ENCODE data around the gene BABAM1.
A peak's percentile ranks its signal among the peaks of the same experiment; 100 is the strongest.

The BABAM1 gene

DNA sequence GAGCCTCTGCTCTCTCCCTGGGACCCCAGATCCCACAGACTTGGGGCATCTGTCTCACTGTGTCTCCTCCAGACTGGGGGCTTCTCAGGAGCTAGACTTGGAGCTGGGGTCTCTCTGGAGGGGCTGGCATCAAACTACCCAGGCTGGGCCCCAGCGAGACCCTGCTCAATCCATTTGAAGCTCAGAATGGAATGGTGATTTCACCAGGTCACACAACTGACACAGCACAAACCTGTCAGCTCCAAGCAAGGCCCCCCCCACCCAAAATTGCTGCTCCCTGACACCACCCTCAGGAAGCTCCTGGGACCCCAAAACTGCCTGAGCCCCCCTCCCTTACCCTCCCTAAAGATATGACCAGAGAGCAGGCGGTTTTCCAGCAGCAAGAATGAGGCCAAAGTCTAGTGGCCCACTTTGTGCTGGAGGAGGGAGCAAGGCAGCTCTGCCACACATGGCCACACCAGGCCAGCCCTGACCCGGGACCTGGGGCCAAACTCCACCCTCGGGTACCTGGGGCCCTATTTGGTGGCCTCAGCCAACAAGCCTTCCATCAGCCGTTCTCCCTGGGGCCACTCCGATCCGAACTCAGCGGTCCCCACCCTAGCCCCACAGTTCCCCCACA is 23.9 kb upstream of the BABAM1 start:
- no peak for DNase-seq (ENCODE audit: low read depth, low spot score)

DNA sequence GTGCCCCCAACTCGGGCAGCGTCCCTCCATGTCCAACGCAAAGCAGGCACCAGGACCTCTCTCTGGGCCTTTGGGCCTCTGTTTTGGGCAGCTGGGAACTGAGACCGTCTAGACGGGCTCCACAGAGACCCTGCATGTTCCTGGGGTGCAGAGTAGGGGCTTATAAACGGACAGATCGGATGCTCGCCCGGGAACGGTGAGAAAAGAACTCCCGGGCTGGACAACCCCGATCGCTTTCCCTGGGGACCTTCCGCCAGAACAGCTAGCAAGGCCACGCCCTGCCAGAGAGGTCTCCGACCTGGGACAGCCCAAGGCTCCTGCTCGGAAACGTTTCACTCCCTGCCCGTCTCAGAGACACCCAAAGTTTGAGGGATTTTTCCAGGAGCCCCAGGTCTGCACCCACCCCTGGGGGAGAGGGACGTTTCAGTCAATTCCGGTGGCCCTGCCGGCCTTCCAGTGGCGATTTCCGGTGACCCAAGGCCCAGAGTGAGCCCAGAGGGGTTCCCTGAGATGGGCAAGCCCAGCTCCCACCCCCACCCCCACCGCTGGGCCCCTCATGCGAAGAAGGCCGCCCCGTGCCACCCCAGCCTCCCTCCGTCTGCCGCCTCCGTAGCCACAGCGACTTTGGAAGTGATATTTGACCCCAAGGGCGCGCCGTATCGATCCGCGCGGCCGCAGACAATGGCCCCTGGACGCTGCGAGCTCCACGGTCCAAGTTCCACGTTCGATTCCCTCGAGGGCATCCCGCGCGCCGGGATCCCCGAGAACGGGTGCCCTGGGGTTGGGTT is 23.2 kb upstream of the BABAM1 start:
- no peak for DNase-seq (ENCODE audit: low read depth, low spot score)

DNA sequence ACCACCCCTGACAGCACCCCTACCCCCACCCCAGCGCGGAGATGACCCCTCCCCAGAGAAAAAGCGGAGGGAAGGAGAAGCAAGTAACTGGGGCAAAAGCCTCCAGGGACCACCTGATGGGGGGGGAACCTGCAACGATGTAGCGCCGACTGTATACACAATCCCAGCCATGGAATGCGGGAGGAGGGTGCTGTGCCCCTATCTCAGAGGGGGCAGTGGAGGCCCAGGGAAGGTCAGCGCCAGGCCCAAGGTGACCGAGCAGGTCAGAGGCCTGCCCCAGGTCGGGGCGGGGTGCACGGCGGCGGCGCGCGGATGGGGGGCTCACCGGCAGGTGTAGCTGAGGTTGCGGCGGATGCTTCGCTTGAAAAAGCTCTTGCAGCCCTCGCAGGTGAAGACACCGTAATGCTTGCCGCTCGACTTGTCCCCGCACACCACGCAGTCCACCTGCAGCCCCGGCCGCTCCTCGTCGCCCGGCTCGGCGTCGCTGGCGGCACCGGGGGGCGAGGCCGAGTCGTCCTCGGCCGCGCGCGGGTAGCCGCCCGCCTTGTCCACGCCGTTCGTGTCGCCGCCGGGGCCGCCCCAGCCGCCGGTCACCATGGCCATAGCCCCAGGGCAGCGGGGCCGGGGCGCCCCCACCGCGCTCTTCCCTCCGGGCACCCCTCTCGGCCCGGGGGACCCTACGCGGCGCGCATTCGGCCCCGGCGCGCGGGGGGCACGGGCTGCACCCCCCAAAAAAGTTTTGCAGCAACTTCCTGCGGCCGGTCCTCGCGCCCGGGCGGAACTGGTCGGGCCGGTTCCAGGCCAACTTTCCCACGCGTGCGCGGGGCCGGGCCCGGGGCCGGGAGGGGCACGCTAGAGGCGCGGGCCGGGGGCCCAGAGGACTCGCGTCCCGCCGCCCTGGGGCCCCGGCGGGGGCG is 22.4 kb upstream of the BABAM1 start:
- DNase-seq (ENCODE audit: low read depth, low spot score): no peak

DNA sequence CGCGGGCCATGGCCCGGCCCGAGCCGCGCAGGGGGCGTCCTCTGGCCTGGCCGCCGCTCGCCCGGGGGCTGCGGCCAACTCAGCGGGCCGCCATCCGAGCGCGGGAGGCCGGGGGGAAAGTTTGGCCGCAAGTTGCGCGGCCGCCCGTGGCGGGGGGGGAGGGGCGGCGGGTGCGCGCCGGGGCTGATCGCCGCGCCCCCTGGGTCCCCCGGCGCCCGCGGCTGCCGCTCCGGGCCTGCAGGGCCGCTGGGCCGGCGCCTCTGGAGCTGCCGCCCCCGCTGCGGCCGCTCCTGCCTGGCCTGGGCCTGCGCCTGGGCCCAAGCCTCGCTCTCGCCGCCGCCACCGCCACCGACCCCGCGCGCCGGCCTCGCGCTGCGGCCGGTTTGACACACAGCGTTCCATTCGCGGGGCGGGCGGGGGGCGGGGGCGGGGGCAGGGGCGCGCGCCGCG is 21.7 kb upstream of the BABAM1 start, which contains the start of gene NR2F6:
Gene NR2F6, minus strand, starts transcription at position 385 of the 450 bp plus-strand sequence. CDS start 699 bp downstream, outside the sequence.
- DNase-seq (ENCODE audit: low read depth, low spot score): no peak

DNA sequence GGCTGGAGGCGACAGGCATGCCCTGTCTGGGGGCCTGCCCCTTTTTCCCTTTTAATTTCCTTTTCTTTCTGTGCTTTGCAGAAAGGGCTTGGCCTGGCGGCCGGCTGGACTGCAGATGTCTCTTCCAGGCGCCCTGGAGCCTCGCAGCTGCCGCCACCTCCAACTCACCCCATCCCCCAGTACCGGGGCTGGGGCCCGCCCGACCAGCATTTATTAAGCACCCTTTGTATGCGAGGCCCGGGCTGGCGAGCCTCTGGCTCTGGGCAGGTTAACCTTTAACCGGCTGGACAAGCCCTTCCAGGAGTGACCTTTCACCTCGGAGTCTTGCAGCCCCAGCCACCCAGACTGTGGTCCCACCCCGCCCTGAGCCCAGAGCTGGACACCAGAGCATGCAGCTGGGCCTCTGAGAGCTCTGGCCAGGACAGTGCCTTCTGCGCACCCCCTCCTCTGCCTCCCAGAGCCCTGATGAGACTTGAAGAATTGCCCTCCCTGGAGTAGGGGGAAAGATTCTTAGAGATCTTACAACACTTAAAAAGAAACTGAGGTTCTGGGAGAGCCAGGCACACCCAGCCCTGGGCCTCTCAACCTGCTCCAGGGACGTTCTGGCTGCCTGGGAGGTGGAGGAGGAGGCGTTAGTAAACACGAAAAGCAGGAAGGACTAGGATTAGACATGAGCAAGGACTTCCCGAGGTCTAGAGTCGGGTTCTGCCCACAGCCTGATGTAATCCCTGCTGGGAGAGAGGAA is 20.4 kb upstream of the BABAM1 start:
- DNase-seq (ENCODE audit: low read depth, low spot score): peak; percentile 45

DNA sequence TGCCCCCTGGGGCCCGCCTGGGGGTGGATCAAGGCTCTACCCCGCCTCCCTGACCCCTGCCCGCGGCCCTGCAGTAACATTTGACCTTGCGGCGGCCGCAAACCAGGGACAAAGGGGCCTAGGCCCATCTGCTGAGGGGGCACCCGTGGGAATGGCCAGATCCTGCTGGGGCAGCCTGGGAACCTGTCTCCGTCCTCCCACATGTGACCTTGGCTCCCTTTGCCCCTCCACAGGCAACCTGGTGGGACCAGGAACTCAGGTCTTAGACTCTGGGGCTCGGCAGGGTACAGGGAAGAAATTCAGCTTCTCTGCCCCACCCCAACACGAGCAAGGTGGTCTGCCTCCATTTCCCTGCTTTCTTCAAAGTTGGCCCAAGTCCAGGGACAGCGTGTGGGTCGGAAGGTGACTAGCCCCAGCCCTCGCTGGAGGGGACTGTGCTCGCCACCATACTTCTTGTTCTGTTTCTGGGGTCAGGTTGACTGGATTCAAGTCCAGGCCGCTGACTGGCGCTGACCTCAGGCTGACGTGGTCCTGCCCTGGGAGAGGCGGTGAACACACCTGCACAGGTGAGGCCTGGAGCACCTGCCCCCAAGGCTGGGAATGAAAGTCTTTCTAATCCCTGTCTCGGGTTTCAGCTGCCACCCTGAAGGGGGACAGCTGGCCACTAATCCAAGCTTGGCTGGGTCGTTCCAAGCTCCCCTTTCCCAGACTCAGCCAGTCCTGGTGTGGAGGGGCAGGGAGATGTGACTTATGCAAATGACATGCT is 19.0 kb upstream of the BABAM1 start:
- no peak for DNase-seq (ENCODE audit: low read depth, low spot score)

DNA sequence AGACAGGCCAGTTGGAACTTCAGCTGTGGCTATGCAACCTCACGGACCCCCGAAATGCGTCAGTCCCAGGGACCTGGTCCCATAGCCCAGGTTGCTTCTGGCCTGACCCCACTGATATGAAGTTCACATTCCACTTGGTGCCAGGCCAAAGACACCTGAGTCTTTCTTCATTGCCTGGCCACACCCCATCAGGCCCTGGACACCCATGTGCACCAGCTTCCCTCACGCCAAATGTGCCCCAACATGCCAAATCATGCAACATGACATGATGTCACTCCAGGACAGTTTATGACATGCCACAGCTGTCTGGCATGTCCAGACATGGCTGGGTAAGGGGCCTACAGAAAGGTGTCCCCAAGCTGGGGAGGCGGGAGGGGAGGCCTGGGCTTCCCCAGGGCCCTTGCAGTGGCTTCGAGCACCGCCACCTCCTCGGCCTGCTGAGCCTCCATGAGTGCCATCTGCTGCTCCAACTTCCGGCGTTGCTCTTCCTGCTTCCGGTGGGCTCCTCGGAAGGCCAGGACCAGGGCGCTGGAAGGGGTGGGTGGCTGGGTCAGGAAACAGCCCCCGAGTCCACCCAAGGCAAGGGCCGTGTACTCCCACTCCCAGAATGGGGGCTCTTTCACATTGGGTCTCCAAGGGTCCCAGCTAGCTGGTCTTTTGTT is 17.2 kb upstream of the BABAM1 start:
- DNase-seq (ENCODE audit: low read depth, low spot score): no peak

DNA sequence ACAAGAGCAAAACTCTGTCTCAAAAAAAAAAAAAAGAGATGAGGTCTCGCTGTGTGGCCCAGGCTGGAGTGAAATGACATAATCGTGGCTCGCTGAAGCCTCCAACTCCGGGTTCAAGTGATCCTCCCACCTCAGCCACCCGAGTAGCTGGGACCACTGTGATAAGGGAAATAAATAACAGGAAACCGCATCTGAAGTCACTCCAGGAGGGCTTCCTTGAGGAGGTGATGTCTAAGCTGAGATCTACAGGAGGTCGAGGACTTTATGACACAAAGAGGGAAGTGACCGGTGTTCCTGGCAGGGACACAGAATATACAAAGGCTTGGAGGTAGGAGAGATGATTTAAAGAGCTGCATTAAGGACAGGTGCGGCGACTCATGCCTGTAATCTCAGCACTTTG is 12.6 kb upstream of the BABAM1 start:
- no peak for DNase-seq (ENCODE audit: low read depth, low spot score)

DNA sequence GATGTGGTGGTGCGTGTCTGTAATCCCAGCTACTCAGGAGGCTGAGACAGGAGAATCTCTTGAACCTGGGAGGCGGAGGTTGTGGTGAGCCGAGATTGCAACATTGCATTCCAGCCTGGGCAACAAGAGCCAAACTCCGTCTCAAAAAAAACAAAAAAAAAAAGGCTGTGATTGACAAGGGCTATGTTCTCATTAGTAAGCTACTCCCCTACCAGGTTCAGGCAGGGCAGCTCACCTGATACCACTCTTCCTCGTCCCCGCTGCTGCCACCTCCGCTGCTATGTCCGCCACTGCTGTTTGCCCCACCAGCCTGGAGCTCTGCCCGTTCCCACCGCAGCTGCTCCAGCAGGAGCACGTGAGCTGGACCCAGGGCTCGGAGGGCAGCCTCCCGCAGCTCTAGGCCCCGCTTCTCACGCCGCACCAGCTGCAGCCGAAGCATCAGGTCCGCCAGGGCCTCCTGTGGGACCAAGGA is 12.1 kb upstream of the BABAM1 start:
- DNase-seq (ENCODE audit: low read depth, low spot score): no peak

DNA sequence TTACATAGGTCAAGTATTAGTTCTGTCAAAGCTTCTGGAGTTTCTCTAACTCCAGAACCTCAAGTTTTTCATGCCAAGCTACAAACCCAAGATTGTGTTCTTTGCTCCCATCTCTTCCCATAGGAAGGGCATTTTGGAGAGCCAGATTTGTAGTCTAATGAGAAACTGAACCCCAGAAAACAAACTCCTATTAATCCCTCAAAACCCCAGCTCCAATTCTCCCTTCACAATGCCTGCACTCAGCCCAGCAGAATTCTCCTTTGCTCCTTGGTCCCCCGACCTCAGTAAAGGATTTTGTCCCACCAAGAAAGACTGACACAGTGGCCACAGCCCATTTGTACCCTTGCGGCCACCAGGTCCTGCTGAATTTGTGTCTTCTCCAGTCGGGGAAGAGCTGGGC is 11.1 kb upstream of the BABAM1 start:
- no peak for DNase-seq (ENCODE audit: low read depth, low spot score)

DNA sequence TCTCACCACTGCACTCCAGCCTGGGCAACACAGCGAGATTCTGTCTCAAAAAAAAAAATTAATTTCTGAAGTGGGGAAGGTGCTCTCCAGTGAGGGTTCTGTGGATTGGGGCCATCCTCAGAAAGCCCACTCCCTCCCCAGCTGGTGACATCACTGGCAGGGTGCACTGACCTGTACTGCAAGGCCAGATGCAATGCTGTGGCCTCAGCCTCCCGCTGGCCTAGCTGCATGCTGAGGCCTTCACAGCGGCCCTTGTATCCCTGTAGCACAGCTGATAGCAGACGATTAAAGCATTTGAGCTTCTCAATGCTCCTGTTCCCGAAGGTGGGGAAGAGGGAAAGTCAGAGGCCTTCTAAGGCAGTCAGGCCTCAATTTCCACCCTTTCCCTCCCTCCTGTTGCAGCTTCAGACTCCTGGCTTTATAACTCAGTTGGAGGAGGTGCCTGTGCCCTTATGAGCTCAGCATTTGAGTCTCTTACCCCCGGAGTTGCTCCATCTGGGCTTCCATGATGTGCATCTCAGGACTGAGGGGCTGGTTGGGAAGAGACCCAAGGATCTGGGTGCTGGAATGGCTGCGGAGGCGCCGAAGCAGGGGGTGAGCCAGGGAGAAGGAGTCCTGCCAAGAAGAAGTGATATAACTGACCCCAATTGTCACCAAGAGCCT is 8.0 kb upstream of the BABAM1 start:
- no peak for DNase-seq (ENCODE audit: low read depth, low spot score)

DNA sequence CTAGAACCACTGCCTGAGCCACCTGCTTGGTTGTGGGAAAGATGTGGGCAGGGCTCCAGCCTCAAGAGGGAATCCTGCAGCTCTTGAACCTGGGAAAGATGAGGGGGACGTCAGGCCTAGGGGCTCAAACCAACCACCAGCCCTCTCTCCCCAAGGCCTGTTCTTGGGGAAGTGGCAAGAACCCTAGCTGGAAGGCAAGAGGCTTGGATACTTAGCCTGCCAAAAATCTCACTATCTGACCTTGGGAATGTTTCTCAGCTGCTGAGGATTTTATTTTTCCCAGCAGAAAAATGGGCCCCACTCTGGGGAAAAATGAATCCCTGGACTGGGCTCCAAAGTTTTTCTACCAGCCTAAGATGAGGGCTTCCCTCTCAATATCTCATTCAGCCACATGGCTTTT is 7.3 kb upstream of the BABAM1 start:
- DNase-seq (ENCODE audit: low read depth, low spot score): no peak

DNA sequence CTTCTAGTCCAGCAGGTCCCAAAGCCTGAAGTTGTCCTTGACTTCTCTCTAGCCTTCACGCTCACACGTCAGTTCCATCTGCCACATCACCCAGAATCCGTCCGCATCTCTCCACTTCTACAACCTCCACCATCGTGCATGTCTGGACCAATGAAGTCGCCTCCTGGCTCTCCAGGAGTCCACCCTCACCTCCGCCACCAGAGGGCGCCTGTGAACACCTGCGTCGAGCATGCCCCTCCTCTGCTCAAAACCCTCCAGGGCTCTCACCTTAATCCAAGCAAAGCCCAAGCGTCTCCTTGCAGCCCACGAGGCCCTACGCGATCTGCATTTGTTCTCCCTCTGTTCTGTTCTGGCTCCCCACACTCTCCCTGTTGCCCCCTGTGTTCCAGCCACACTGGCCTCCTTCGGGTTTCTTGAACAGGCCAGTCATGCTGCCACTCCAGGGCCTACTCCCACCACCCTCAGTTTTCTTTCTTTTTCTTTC is 6.4 kb upstream of the BABAM1 start:
- DNase-seq (ENCODE audit: low read depth, low spot score): no peak

DNA sequence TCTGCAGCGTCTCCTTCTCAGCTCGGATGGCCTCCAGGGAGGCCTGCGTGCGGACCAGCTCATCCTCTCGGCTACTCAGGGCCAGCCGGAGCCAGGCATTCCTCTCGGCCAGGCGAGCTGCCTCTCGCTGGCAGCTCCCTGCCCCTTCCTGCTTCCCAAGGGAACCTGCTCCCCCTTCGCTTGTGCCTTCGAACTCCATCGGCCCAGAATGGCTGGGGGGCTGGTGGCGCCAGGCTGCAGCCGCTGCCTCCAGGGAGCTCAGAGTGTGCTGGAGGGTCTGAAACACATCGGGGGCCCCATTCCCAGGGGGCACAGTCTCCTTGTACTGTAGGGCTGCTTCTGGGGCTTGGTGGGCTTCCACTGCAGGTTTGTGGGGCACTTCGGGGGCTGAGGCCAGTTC is 4.7 kb upstream of the BABAM1 start:
- no peak for DNase-seq (ENCODE audit: low read depth, low spot score)

DNA sequence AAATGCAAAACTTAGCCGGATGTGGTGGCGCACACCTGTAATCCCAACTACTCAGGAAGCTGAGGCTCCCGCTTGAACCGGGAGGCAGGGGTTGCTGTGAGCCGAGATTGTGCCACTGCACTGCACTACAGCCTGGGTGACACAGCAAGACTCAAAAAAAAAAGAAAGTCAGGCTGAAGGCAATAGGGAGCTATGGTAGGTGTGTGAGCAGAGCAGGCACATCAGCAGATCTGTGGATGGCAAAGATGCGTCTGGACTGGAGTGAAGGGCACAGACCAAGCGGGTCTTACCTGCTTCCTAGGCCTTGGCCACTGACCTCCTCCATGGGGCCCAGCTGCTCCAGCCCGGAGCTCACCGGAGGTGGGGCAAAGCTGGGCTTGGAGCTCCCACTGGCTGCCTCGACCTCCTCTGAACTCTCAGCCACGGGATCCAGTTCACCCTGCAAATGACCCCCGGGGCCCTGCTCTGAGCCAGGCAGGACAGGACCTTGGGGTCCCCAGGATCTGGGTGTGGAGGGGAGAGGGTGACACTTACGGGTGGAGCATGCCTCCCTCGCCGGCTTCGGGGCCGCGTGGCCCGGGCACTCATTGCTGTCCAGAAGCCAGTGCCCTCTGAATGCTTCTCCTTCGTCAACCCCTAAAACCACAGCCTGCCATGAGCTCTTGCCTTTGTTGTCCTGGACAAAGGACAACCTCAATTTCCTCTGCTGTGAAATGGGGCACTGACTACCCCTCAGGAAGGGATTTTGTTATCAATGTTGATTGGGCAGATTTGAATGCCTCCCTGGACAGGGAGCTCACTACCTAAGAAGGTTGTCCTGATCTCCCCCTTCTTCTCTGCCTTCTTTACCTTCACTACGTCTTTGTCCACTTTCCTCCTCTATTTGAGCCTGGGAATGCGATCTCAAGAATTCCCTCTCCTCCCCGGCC is 3.3 kb upstream of the BABAM1 start:
- no peak for DNase-seq (ENCODE audit: low read depth, low spot score)

DNA sequence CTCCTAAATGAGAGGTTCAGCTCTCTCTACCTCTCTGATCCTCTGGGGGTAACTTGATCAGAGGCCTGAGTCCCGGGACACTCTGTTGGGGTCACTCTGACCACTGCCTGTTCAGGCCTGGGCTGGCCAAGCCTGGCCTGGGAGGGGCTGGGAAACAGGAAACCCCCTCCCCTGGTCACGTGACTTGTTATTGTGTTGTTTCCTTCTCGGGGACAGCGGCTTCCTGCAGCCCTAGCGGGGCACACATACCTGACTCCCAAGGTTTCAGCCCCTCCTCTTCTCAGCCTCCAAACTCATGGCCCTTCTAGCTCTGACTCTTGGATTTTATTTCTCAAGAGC is 2.6 kb upstream of the BABAM1 start, which contains the start of gene USHBP1:
Gene USHBP1, minus strand, starts transcription at position 105 of the 339 bp plus-strand sequence. CDS start 446 bp downstream, outside the sequence.
- DNase-seq (ENCODE audit: low read depth, low spot score): no peak

DNA sequence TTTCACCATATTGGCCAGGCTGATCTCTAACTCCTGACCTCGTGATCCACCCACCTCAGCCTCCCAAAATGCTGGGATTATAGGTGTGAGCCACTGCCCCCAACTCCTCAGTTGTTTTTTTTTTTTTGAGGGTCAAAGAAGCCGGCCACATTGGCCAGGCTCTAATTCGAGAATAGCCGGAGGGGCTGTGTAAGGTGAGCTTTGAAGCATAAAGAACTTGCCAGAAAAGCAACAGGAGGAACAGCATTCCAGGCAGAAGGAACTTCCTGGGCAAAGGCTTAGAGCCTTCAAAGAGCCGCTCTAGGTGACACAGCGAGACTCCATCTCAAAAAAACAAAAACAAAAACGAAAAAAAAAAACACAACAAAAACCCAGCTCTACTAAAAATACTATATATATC is 1.2 kb upstream of the BABAM1 start:
- DNase-seq (ENCODE audit: low read depth, low spot score): no peak

DNA sequence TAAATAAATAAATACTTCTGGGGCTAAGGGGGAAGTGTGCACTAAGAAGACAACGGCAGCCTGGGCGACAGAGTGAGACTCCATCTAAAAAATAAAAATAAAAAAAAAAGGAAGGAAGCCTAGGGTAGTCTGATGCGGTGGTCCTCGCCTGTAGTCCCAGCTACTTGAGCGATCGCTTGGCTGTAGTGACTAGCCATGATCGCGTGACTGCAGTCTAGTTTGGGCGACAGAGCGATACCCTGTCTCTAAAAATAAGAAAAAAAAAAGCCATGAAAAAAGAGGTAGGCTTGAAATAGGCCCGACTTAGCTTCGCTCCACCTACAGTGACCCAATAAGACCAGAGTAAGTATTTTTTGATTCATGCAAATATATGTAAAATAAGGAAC is 661 bp upstream of the BABAM1 start:
- DNase-seq (ENCODE audit: low read depth, low spot score): no peak

Measured in brain pericyte (primary cell).